Endothelial cell of umbilical vein (primary cell): ENCODE measurements around the gene WWC1. TPM values are rescaled to one million over a fixed set of nuclear protein-coding genes. Genes with fewer than 3 reads are reported as not detected.

Experiments used
- BruUV-seq: library from RNA; stranded (reverse); fragments of 400-500 nt; replicated peaks from 2 replicates; lab custom pipeline; 2021; lab: Mats Ljungman, UMichigan
- CTCF ChIA-PET: fragments of 300-600, 350-600 bp; sonication (Branson Sonifier 250); formaldehyde crosslinking; loops from one replicate; lab custom pipeline; 2021; ENCODE audit warnings: antibody characterized with exemption, inconsistent platforms; lab: Charles Lee
- POLR2A ChIA-PET: fragments of 300-600, 350-600 bp; sonication (Branson Sonifier 250); formaldehyde crosslinking; loops from one replicate; lab custom pipeline; 2021; ENCODE audit warnings: antibody characterized with exemption, inconsistent platforms; lab: Charles Lee
- DNase-seq: peaks from one replicate; pipeline ENCODE4 v3.0.0-alpha.2; 2011; ENCODE audit warnings: low read depth, low spot score
- FAIRE-seq: peaks from 2 replicates; lab custom pipeline; 2011; peaks lifted over from hg19 to GRCh38; lab: Jason Lieb, UNC
- H2AFZ ChIP-seq: 2 replicates; pipeline ENCODE4 v1.6.0; 2012; ENCODE audit warnings: low read depth, low read length, control low read depth, inconsistent platforms
- H3K27ac ChIP-seq: 2 replicates; pipeline ENCODE4 v1.5.1; 2011; ENCODE audit warnings: low read depth, mild to moderate bottlenecking, control low read depth, low read length, moderate library complexity; ENCODE audit not compliant: insufficient read depth
- H3K27me3 ChIP-seq, 2 experiments: 2 replicates each; pipeline versions ENCODE4 v1.6.0 to v1.6.1; 2011; ENCODE audit warnings: low read length in 2 of 2, mixed read lengths in 1 of 2; ENCODE audit not compliant: control insufficient read depth in 2 of 2, insufficient read depth in 2 of 2
- H3K36me3 ChIP-seq, 2 experiments: 2 replicates in 1 of 2; 3 replicates in 1 of 2; pipeline ENCODE4 v1.5.1; 2011; ENCODE audit warnings: low read length in 2 of 2, mild to moderate bottlenecking in 1 of 2, moderate library complexity in 1 of 2; ENCODE audit not compliant: control insufficient read depth in 2 of 2, insufficient read depth in 2 of 2; ENCODE audit errors: extremely low read depth in 1 of 2
- H3K4me1 ChIP-seq: 3 replicates; pipeline ENCODE4 v1.5.1; 2011; ENCODE audit warnings: mild to moderate bottlenecking, low read length; ENCODE audit not compliant: control insufficient read depth, insufficient read depth; ENCODE audit errors: extremely low read depth
- H3K4me2 ChIP-seq: 2 replicates; pipeline ENCODE4 v1.6.1; 2011; ENCODE audit warnings: low read length, control low read depth, mixed read lengths; ENCODE audit not compliant: insufficient read depth
- H3K4me3 ChIP-seq, 3 experiments: fragments of 200-600 bp in 1 of 3; sonication (generic), shearing (Covaris generic) in 1 of 3; replicated peaks in 1 of 3; 2 replicates each; pipeline ENCODE4 v1.5.1; 2011 to 2016; ENCODE audit warnings: control low read depth in 3 of 3, low read length in 3 of 3, mild to moderate bottlenecking in 2 of 3, inconsistent platforms in 1 of 3, low read depth in 1 of 3, moderate library complexity in 1 of 3; ENCODE audit not compliant: insufficient read depth in 1 of 3
- H3K79me2 ChIP-seq: 2 replicates; pipeline ENCODE4 v1.6.0; 2012; ENCODE audit warnings: low read length, inconsistent platforms; ENCODE audit not compliant: control insufficient read depth, insufficient read depth
- H3K9ac ChIP-seq: replicated peaks from 2 replicates; pipeline ENCODE3; 2011; ENCODE audit warnings: low read length, control low read depth; ENCODE audit not compliant: insufficient read depth; ENCODE audit errors: extremely low read depth
- H3K9me1 ChIP-seq: replicated peaks from 3 replicates; pipeline ENCODE4 v1.6.0; 2011; ENCODE audit warnings: mild to moderate bottlenecking, low read length; ENCODE audit not compliant: control insufficient read depth, insufficient read depth; ENCODE audit errors: extremely low read depth
- H3K9me3 ChIP-seq: replicated peaks from 2 replicates; pipeline ENCODE4 v1.5.1; 2012; ENCODE audit warnings: low read length, inconsistent platforms; ENCODE audit not compliant: control insufficient read depth, insufficient read depth
- H4K20me1 ChIP-seq: replicated peaks from 2 replicates; pipeline ENCODE3; 2011; ENCODE audit warnings: mild to moderate bottlenecking, low read length; ENCODE audit not compliant: control insufficient read depth, insufficient read depth; ENCODE audit errors: extremely low read depth
- CTCF ChIP-seq, 2 donors: IDR thresholded peaks; 1 replicate in 1 of 2; 2 replicates in 1 of 2; pipeline ENCODE4 v1.5.1; 2011; ENCODE audit warnings: low read length in 2 of 2, mild to moderate bottlenecking in 2 of 2, moderate library complexity in 2 of 2, control low read depth in 1 of 2, inconsistent platforms in 1 of 2, low read depth in 1 of 2; ENCODE audit not compliant: insufficient read depth in 1 of 2; ENCODE audit errors: extremely low read depth in 1 of 2
- EZH2 ChIP-seq: IDR thresholded peaks from 2 replicates; pipeline ENCODE4 v1.6.1; 2012; ENCODE audit warnings: borderline replicate concordance, low read depth, mild to moderate bottlenecking, moderate library complexity, low read length, inconsistent platforms; ENCODE audit not compliant: severe bottlenecking
- FOS ChIP-seq: IDR thresholded peaks from 2 replicates; pipeline ENCODE4 v1.6.1; 2011; ENCODE audit warnings: mild to moderate bottlenecking, low read length, moderate library complexity, borderline replicate concordance; ENCODE audit not compliant: insufficient read depth
- GATA2 ChIP-seq: IDR thresholded peaks from 2 replicates; pipeline ENCODE4 v1.7.0; 2011; ENCODE audit warnings: low read depth, mild to moderate bottlenecking, moderate library complexity, mixed read lengths, low read length; ENCODE audit not compliant: insufficient read length, insufficient read depth
- JUN ChIP-seq: IDR thresholded peaks from 2 replicates; pipeline ENCODE4 v1.6.1; 2011; ENCODE audit warnings: borderline replicate concordance, low read depth; ENCODE audit not compliant: insufficient read length, insufficient read depth
- MAX ChIP-seq: IDR thresholded peaks from 2 replicates; pipeline ENCODE4 v1.6.1; 2011; ENCODE audit not compliant: insufficient read depth, insufficient read length
- MYC ChIP-seq: IDR thresholded peaks from one replicate; pipeline ENCODE4 v1.6.1; 2011; ENCODE audit warnings: mild to moderate bottlenecking, low read depth, low read length
- POLR2A ChIP-seq: IDR thresholded peaks from 2 replicates; pipeline ENCODE4 v1.6.1; 2012; ENCODE audit warnings: low read depth, mild to moderate bottlenecking, control low read depth, low read length
- POLR2AphosphoS5 ChIP-seq: IDR thresholded peaks from 2 replicates; pipeline ENCODE4 v1.6.1; 2012; ENCODE audit warnings: low read depth, mild to moderate bottlenecking, control low read depth, low read length, moderate library complexity; ENCODE audit not compliant: insufficient read depth
- dilution Hi-C: fragments of 300-500 bp; cut with MboI; formaldehyde crosslinking; loops from one replicate; pipeline ENCODE4 v1.15.0; 2019; ENCODE audit warnings: low sequenced_read_pairs; ENCODE audit not compliant: extremely low pct_ligation_motif_present
- intact Hi-C: fragments of 100-400 bp; cut with micrococcal nuclease; formaldehyde crosslinking; loops from one replicate; pipeline ENCODE4 v1.10.0; 2022
- polyA plus RNA-seq, 4 experiments: library from polyadenylated mRNA; depleted of rRNA in 3 of 4; stranded (reverse) in 3 of 4; unstranded in 1 of 4; fragments of >200 nt; gene quantifications; 2 replicates each; pipeline versions ENCODE4 v1.2.1 to v1.2.3, GENCODE V29; 2011 to 2012; ENCODE audit warnings: missing spikeins in 1 of 4
- total RNA-seq: library from RNA; stranded (reverse); gene quantifications from 2 replicates; pipeline ENCODE4 v1.2.3, GENCODE V29; 2021

Gene WWC1
- total and polyA plus RNA-seq, 2 donors (not counting 3 experiments of a cell fraction or from before 2014, with no cell fraction given) = 0.03 to 0.91 TPM

GRCh38 chr5:168424594-168425323, 133.3 kb downstream of the WWC1 start:
- TF ChIP-seq JUN = no peak
- no peak for TF ChIP-seq MAX
- no peak for TF ChIP-seq POLR2AphosphoS5
- no peak for TF ChIP-seq GATA2
- TF ChIP-seq FOS = no peak
- no peak for TF ChIP-seq MYC
- TF ChIP-seq EZH2 = no peak
- no peak for TF ChIP-seq POLR2A
- TF ChIP-seq CTCF (IDR thresholded peaks at IDR 0.05; ENCODE audit: extremely low read depth in 1 of 2, insufficient read depth in 1 of 2, low read depth in 1 of 2, low read length in 2 of 2) = no peak
- H3K27ac ChIP-seq = no peak overlapping the region

More at GRCh38 chr5:168424594-168425323, 133.3 kb downstream of the WWC1 start:
- Histone ChIP-seq H2AFZ (no peak overlapping the region), H4K20me1 (no peaks in the 10 kb centered on the region), H3K27me3 (no peaks in the 10 kb centered on the region), H3K4me2 (no peak overlapping the region), H3K9ac (no peak overlapping the region), H3K4me1 (no peaks in the 10 kb centered on the region), H3K9me3 (no peaks in the 10 kb centered on the region), H3K4me3 (no peak overlapping the region), H3K9me1 (no peaks in the 10 kb centered on the region), H3K36me3 (no peaks in the 10 kb centered on the region), H3K79me2 (no peaks in the 10 kb centered on the region)
- no TSS peak for BruUV-seq
- ChIA-PET POLR2A (no interaction called here), CTCF (no interaction called here)
- intact Hi-C loops = no loop called here
- dilution Hi-C loops = no loop called here
- DNase-seq (no peak), FAIRE-seq (no peak)
